ENCODE results near the gene PLEKHH2.

The PLEKHH2 gene

GRCh38 chr2:43798300-43798699, 161.2 kb downstream of the PLEKHH2 start:
- H3K27ac ChIP-seq, result no peak overlapping the region
- H3K36me3 ChIP-seq, result no peaks in the 10 kb centered on the region
- no peak for TF ChIP-seq CTCF (IDR thresholded peaks at IDR 0.05)
- no peaks in the 10 kb centered on the region for H3K4me1 ChIP-seq (ENCODE audit: control insufficient read depth in 1 of 2, insufficient read depth in 1 of 2, low read depth in 1 of 2, low read length in 1 of 2)
- no peaks in the 10 kb centered on the region for H3K27me3 ChIP-seq
- no peak overlapping the region for H3K4me3 ChIP-seq (ENCODE audit: low read depth in 1 of 2, low read length in 1 of 2)
- no peaks in the 10 kb centered on the region for H3K9me3 ChIP-seq

GRCh38 chr2:43800894-43801293, 163.8 kb downstream of the PLEKHH2 start:
- Histone ChIP-seq H3K27me3 (no peaks in the 10 kb centered on the region), H3K4me1 (ENCODE audit: control insufficient read depth in 1 of 2, insufficient read depth in 1 of 2, low read depth in 1 of 2, low read length in 1 of 2) (no peaks in the 10 kb centered on the region), H3K36me3 (no peaks in the 10 kb centered on the region), H3K9me3 (no peaks in the 10 kb centered on the region), H3K4me3 (ENCODE audit: low read depth in 1 of 2, low read length in 1 of 2) (no peak overlapping the region), H3K27ac (no peak overlapping the region)
- TF ChIP-seq CTCF (IDR thresholded peaks at IDR 0.05), result no peak

DNA sequence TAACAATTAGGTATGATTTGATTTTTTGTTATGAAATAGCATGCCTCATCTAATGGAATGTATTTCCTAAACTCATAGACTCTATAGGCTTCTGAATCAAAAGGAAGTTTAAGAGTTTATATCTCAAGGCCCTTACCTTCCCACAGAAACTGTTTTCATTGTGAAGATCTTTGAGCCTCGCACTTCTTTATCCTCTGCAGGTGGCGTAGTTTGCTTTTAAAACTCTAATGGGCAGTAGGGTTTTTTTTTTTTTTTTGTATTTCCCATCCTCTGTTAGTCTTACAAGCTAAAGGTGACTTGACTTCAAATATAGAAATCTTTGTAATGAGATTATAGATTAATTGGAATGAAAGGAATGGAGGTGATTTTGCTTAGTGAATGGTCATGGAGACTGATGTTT, 165.1 kb downstream of the PLEKHH2 start:
- H3K27me3 ChIP-seq, result no peaks in the 10 kb centered on the region
- H3K9me3 ChIP-seq, result no peaks in the 10 kb centered on the region
- H3K27ac ChIP-seq, result no peak overlapping the region
- no peak overlapping the region for H3K4me3 ChIP-seq (ENCODE audit: low read depth in 1 of 2, low read length in 1 of 2)
- no peak for TF ChIP-seq CTCF (IDR thresholded peaks at IDR 0.05)
- no peaks in the 10 kb centered on the region for H3K4me1 ChIP-seq (ENCODE audit: control insufficient read depth in 1 of 2, insufficient read depth in 1 of 2, low read depth in 1 of 2, low read length in 1 of 2)
- no peaks in the 10 kb centered on the region for H3K36me3 ChIP-seq

DNA sequence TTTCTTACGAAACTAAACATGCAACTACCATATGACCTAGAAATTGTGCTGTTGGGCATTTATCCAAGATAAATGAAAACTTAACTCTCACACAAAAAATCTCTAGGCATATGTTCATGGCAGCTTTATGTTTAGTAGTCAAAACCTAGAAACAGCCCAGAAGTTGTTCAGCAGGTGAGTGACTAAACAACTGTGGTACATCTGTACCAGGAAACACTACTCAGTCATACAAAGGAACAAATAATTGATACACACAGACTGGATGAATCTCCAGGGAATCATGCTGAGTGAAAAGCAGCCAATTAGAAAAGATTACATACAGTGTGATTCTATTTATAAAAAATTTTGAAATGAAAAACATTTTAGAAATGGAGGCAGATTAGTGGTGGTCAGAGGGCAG, 166.1 kb downstream of the PLEKHH2 start:
- Histone ChIP-seq H3K27me3 (no peaks in the 10 kb centered on the region), H3K4me3 (ENCODE audit: low read depth in 1 of 2, low read length in 1 of 2) (no peak overlapping the region), H3K9me3 (no peaks in the 10 kb centered on the region), H3K4me1 (ENCODE audit: control insufficient read depth in 1 of 2, insufficient read depth in 1 of 2, low read depth in 1 of 2, low read length in 1 of 2) (no peaks in the 10 kb centered on the region), H3K36me3 (no peaks in the 10 kb centered on the region), H3K27ac (no peak overlapping the region)
- no peak for TF ChIP-seq CTCF (IDR thresholded peaks at IDR 0.05)

DNA sequence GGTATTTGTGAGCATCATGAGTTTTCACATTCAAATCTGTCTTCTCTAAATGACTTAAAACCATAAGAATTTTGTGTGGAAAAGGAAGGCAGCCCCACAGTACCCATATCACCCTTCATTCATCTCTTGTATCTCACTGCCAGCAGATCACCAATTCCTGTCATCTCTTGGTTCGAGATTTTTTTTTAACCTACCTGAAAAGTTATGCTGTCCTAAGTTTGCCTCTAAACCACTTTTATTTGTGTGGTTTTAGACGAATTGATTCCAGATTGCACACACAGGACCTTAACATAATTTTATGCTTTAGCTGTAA, 169.6 kb downstream of the PLEKHH2 start:
- H3K9me3 ChIP-seq, result no peaks in the 10 kb centered on the region
- no peak for TF ChIP-seq CTCF (IDR thresholded peaks at IDR 0.05)
- no peaks in the 10 kb centered on the region for H3K36me3 ChIP-seq
- H3K27ac ChIP-seq, result no peak overlapping the region
- H3K27me3 ChIP-seq, result no peaks in the 10 kb centered on the region
- no peak overlapping the region for H3K4me3 ChIP-seq (ENCODE audit: low read depth in 1 of 2, low read length in 1 of 2)
- no peaks in the 10 kb centered on the region for H3K4me1 ChIP-seq (ENCODE audit: control insufficient read depth in 1 of 2, insufficient read depth in 1 of 2, low read depth in 1 of 2, low read length in 1 of 2)

- H3K4me1 ChIP-seq (ENCODE audit: control insufficient read depth in 1 of 2, insufficient read depth in 1 of 2, low read depth in 1 of 2, low read length in 1 of 2), result no peaks in the 10 kb centered on the region
- no peaks in the 10 kb centered on the region for H3K9me3 ChIP-seq
- H3K36me3 ChIP-seq, result no peaks in the 10 kb centered on the region
- no peak for TF ChIP-seq CTCF (IDR thresholded peaks at IDR 0.05)
- H3K27ac ChIP-seq, result no peak overlapping the region
- no peak overlapping the region for H3K4me3 ChIP-seq (ENCODE audit: low read depth in 1 of 2, low read length in 1 of 2)
- no peaks in the 10 kb centered on the region for H3K27me3 ChIP-seq
Observed at GRCh38 chr2:43810452-43810851, 173.4 kb downstream of the PLEKHH2 start.
